Measurements from ENCODE around the gene CDYL2. TPM values are rescaled to one million over a fixed set of nuclear protein-coding genes. Genes with fewer than 3 reads are reported as not detected.

CDYL2 gene
- total RNA-seq, 1 donor from 2014 or later = 4.5 TPM

GRCh38 chr16:80556481-80556880, 247.9 kb downstream of the CDYL2 start:
- no peak overlapping the region for H3K4me3 Mint-ChIP-seq
- H3K27me3 Mint-ChIP-seq (ENCODE audit: low read depth) = peaks cover 84% of the 10 kb centered on the region
- H3K36me3 Mint-ChIP-seq (ENCODE audit: low read depth) = no peaks in the 10 kb centered on the region
- H3K4me1 Mint-ChIP-seq = no peaks in the 10 kb centered on the region
- TF ChIP-seq CTCF (conservative IDR thresholded peaks at IDR 0.05) = no peak
- no peak for DNase-seq (ENCODE audit: low read depth, low spot score)
- H3K9me3 Mint-ChIP-seq = no peaks in the 10 kb centered on the region
- H3K27ac Mint-ChIP-seq (ENCODE audit: unreplicated experiment) = no peak overlapping the region

GRCh38 chr16:80554033-80554432, 250.4 kb downstream of the CDYL2 start:
- no peaks in the 10 kb centered on the region for H3K9me3 Mint-ChIP-seq
- no peak for TF ChIP-seq CTCF (conservative IDR thresholded peaks at IDR 0.05)
- no peak overlapping the region for H3K27ac Mint-ChIP-seq (ENCODE audit: unreplicated experiment)
- H3K36me3 Mint-ChIP-seq (ENCODE audit: low read depth) = no peaks in the 10 kb centered on the region
- H3K27me3 Mint-ChIP-seq (ENCODE audit: low read depth) = peaks cover 73% of the 10 kb centered on the region
- no peak overlapping the region for H3K4me3 Mint-ChIP-seq
- no peak for DNase-seq (ENCODE audit: low read depth, low spot score)
- no peaks in the 10 kb centered on the region for H3K4me1 Mint-ChIP-seq

GRCh38 chr16:80552277-80552676, 252.1 kb downstream of the CDYL2 start:
- DNase-seq (ENCODE audit: low read depth, low spot score) = no peak
- Mint-ChIP-seq H3K4me3 (no peak overlapping the region), H3K27me3 (ENCODE audit: low read depth) (peaks cover 74% of the 10 kb centered on the region), H3K36me3 (ENCODE audit: low read depth) (no peaks in the 10 kb centered on the region), H3K4me1 (no peaks in the 10 kb centered on the region), H3K27ac (ENCODE audit: unreplicated experiment) (no peak overlapping the region), H3K9me3 (no peaks in the 10 kb centered on the region)
- TF ChIP-seq CTCF (conservative IDR thresholded peaks at IDR 0.05) = no peak

Other genes with a start within 250 kb of the CDYL2 start
- 75.0 and 87.6 TPM in 2 replicates for gene CMC2, start 202.3 kb upstream of the CDYL2 start, total RNA-seq
- 66.3 TPM in 2 replicates for gene CENPN, start 202.6 kb upstream of the CDYL2 start, total RNA-seq
- 49.1 and 51.4 TPM in 2 replicates for gene ATMIN, start 231.2 kb upstream of the CDYL2 start, total RNA-seq

All from neural crest cell (in vitro differentiated cells).